MG63 (cell line): Measurements from ENCODE around the gene KNCN. TPM values are rescaled to one million over a fixed set of nuclear protein-coding genes. Genes with fewer than 3 reads are reported as not detected.

Experiments
- DNase-seq: peaks from one replicate; pipeline ENCODE4 v3.0.0-alpha.2; 2020
- H3K27me3 ChIP-seq: fragments of 250-450 bp; sonication (Bioruptor Pico); 2 replicates; pipeline ENCODE4 v1.5.1; 2020; ENCODE audit warnings: mild to moderate bottlenecking, moderate library complexity
- H3K36me3 ChIP-seq: fragments of 250-450 bp; sonication (Bioruptor Pico); 2 replicates; pipeline ENCODE4 v1.5.1; 2020; ENCODE audit warnings: mild to moderate bottlenecking, moderate library complexity
- H3K4me3 ChIP-seq: fragments of 250-450 bp; sonication (Bioruptor Pico); 2 replicates; pipeline ENCODE4 v1.5.1; 2020; ENCODE audit warnings: mild to moderate bottlenecking, moderate library complexity
- H3K9me3 ChIP-seq: fragments of 250-450 bp; sonication (Bioruptor Pico); 2 replicates; pipeline ENCODE4 v1.5.1; 2020; ENCODE audit warnings: mild to moderate bottlenecking, moderate library complexity
- total RNA-seq: library from RNA; depleted of rRNA; stranded (reverse); fragments of >200 nt; shearing (Covaris generic); gene quantifications from 2 replicates; pipeline ENCODE4 v1.2.3, GENCODE V29; 2014; ENCODE audit warnings: low replicate concordance; rRNA removed

The KNCN gene
- total RNA-seq, 1 experiment from 2014 or later, result not detected

- Histone ChIP-seq H3K36me3 (no peaks in the 10 kb centered on the region), H3K27me3 (no peaks in the 10 kb centered on the region), H3K4me3 (no peak overlapping the region), H3K9me3 (no peaks in the 10 kb centered on the region)
- no peak for DNase-seq
Observed at GRCh38 chr1:46497665-46498064, 53.8 kb downstream of the KNCN start.

- Histone ChIP-seq H3K27me3 (no peaks in the 10 kb centered on the region), H3K9me3 (no peaks in the 10 kb centered on the region), H3K36me3 (no peaks in the 10 kb centered on the region), H3K4me3 (no peak overlapping the region)
- no peak for DNase-seq
Observed at GRCh38 chr1:46497020-46497419, 54.4 kb downstream of the KNCN start.

GRCh38 chr1:46496505-46496904 lies 54.9 kb downstream of the KNCN start:
- no peak for DNase-seq
- no peaks in the 10 kb centered on the region for H3K27me3 ChIP-seq
- H3K4me3 ChIP-seq, result no peak overlapping the region
- H3K36me3 ChIP-seq, result no peaks in the 10 kb centered on the region
- H3K9me3 ChIP-seq, result no peaks in the 10 kb centered on the region

- H3K9me3 ChIP-seq, result no peaks in the 10 kb centered on the region
- H3K36me3 ChIP-seq, result no peaks in the 10 kb centered on the region
- H3K27me3 ChIP-seq, result peaks cover under 1% of the 10 kb centered on the region; the same call in 1 of the 2 replicates
- no peak for DNase-seq
- no peak overlapping the region for H3K4me3 ChIP-seq
Observed at GRCh38 chr1:46495778-46496177, 55.7 kb downstream of the KNCN start.

Other genes with a start within 250 kb of the KNCN start
- 70.5 and 101 TPM in 2 replicates for gene LRRC41, start 248.0 kb downstream of the KNCN start, total RNA-seq
- gene UQCRH, start 247.9 kb downstream of the KNCN start, total RNA-seq, result 768 and 982 TPM in 2 replicates
- gene NSUN4, start 210.8 kb downstream of the KNCN start, total RNA-seq, result 7.7 and 16.7 TPM in 2 replicates
- gene FAAH, start 157.3 kb downstream of the KNCN start, total RNA-seq, result 0.16 and 1.4 TPM in 2 replicates
- not detected in 2 replicates for gene DMBX1, start 61.8 kb downstream of the KNCN start, total RNA-seq
- 16.4 and 22.7 TPM in 2 replicates for gene MKNK1, start 52.6 kb upstream of the KNCN start, total RNA-seq
- gene MOB3C, start 65.2 kb upstream of the KNCN start, total RNA-seq, result 1.5 and 4.8 TPM in 2 replicates
- 85.4 and 87.0 TPM in 2 replicates for gene ATPAF1, start 116.7 kb upstream of the KNCN start, total RNA-seq
- not detected in 2 replicates for gene TEX38, start 120.2 kb upstream of the KNCN start, total RNA-seq
- 27.3 and 34.3 TPM in 2 replicates for gene EFCAB14, start 167.5 kb upstream of the KNCN start, total RNA-seq
- not detected in 2 replicates for gene CYP4B1, start 247.4 kb upstream of the KNCN start, total RNA-seq